ENCODE data around the gene ARL13B.

The ARL13B gene

DNA sequence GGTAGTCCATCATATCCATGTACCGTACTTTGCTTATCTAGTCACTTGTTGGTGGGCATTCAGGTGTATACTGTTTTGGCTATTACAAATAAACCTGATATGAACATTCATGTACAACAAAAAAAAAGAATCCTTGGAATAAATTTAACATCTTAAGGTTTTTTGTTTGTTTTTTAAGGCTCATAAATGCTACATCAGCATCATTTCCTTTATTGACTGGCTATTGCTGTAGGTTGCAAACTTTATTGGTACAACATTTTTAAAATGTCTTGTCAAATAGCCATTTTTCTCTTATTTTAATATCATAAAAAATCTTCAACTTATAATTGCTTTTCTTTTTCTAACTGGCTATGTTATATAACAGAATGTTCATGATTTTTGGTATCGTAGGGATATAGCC, 66.6 kb downstream of the ARL13B start:
- Histone ChIP-seq H3F3A (ENCODE audit: insufficient read depth, low read length) (no peaks in the 10 kb centered on the region), H3K9me2 (ENCODE audit: low read depth, low read length) (no peaks in the 10 kb centered on the region), H3K9me3 (ENCODE audit: low read length) (no peaks in the 10 kb centered on the region), H3K36me3 (ENCODE audit: insufficient read depth, low read length) (peaks cover 7% of the 10 kb centered on the region; the same call in 1 of the 2 replicates), H2AFZ (ENCODE audit: low read length) (no peak overlapping the region), H3K4me3 (ENCODE audit: low read depth, low read length, poor library complexity, severe bottlenecking) (no peak overlapping the region), H4K20me1 (ENCODE audit: insufficient read depth, low read length) (no peaks in the 10 kb centered on the region), H3K27ac (ENCODE audit: low read depth, low read length, poor library complexity, severe bottlenecking) (no peak overlapping the region), H3K4me1 (ENCODE audit: insufficient read depth, low read length, severe bottlenecking) (no peaks in the 10 kb centered on the region), H3K4me2 (ENCODE audit: low read length) (no peak overlapping the region), H3K27me3 (ENCODE audit: insufficient read depth, low read length) (no peaks in the 10 kb centered on the region), H3K9ac (ENCODE audit: low read length) (no peak overlapping the region), H3K79me2 (ENCODE audit: insufficient read depth, low read length) (no peaks in the 10 kb centered on the region)
- no peak for TF ChIP-seq EZH2 (IDR thresholded peaks at IDR 0.05; ENCODE audit: borderline replicate concordance, low read length)
- TF ChIP-seq CTCF (IDR thresholded peaks at IDR 0.05; ENCODE audit: low read length): no peak

GRCh38 chr3:94049267-94049666, 69.3 kb downstream of the ARL13B start:
- Histone ChIP-seq H3K9me2 (ENCODE audit: low read depth, low read length) (no peaks in the 10 kb centered on the region), H3F3A (ENCODE audit: insufficient read depth, low read length) (no peaks in the 10 kb centered on the region), H3K4me1 (ENCODE audit: insufficient read depth, low read length, severe bottlenecking) (no peaks in the 10 kb centered on the region), H3K27ac (ENCODE audit: low read depth, low read length, poor library complexity, severe bottlenecking) (no peak overlapping the region), H3K27me3 (ENCODE audit: insufficient read depth, low read length) (no peaks in the 10 kb centered on the region), H3K36me3 (ENCODE audit: insufficient read depth, low read length) (peaks cover 4% of the 10 kb centered on the region; the same call in 1 of the 2 replicates), H3K79me2 (ENCODE audit: insufficient read depth, low read length) (no peaks in the 10 kb centered on the region), H3K4me2 (ENCODE audit: low read length) (no peak overlapping the region), H4K20me1 (ENCODE audit: insufficient read depth, low read length) (no peaks in the 10 kb centered on the region), H3K9me3 (ENCODE audit: low read length) (no peaks in the 10 kb centered on the region), H3K4me3 (ENCODE audit: low read depth, low read length, poor library complexity, severe bottlenecking) (no peak overlapping the region), H2AFZ (ENCODE audit: low read length) (no peak overlapping the region), H3K9ac (ENCODE audit: low read length) (no peak overlapping the region)
- TF ChIP-seq CTCF (IDR thresholded peaks at IDR 0.05; ENCODE audit: low read length) (no peak), EZH2 (IDR thresholded peaks at IDR 0.05; ENCODE audit: borderline replicate concordance, low read length) (no peak)

DNA sequence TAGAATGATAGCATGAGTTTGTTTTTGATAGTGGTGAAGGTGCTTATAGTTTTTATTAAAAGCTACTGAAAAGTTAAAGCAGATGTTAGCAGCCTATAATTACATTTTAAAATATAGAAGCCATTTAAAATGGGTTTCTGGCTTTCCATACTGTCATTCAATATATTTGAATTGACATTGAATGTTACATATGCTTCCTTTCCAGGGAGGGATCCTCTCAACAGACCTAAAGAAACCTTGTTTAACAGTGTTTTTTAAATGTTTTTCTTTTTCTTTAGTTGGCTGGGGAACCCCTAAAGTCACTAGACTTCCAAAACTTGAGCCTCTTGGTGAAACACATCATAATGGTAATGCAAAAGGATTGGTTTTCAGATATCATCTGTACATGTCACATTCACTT, 70.6 kb downstream of the ARL13B start:
- no peaks in the 10 kb centered on the region for H3K36me3 ChIP-seq (ENCODE audit: insufficient read depth, low read length)
- H2AFZ ChIP-seq (ENCODE audit: low read length): no peak overlapping the region
- TF ChIP-seq CTCF (IDR thresholded peaks at IDR 0.05; ENCODE audit: low read length): no peak
- no peak for TF ChIP-seq EZH2 (IDR thresholded peaks at IDR 0.05; ENCODE audit: borderline replicate concordance, low read length)
- H3K27ac ChIP-seq (ENCODE audit: low read depth, low read length, poor library complexity, severe bottlenecking): no peak overlapping the region
- H3F3A ChIP-seq (ENCODE audit: insufficient read depth, low read length): no peaks in the 10 kb centered on the region
- no peaks in the 10 kb centered on the region for H3K27me3 ChIP-seq (ENCODE audit: insufficient read depth, low read length)
- H3K4me1 ChIP-seq (ENCODE audit: insufficient read depth, low read length, severe bottlenecking): no peaks in the 10 kb centered on the region
- H3K4me2 ChIP-seq (ENCODE audit: low read length): no peak overlapping the region
- H4K20me1 ChIP-seq (ENCODE audit: insufficient read depth, low read length): no peaks in the 10 kb centered on the region
- H3K9me3 ChIP-seq (ENCODE audit: low read length): no peaks in the 10 kb centered on the region
- H3K4me3 ChIP-seq (ENCODE audit: low read depth, low read length, poor library complexity, severe bottlenecking): no peak overlapping the region
- no peaks in the 10 kb centered on the region for H3K79me2 ChIP-seq (ENCODE audit: insufficient read depth, low read length)
- no peaks in the 10 kb centered on the region for H3K9me2 ChIP-seq (ENCODE audit: low read depth, low read length)
- no peak overlapping the region for H3K9ac ChIP-seq (ENCODE audit: low read length)
